NCI-H1694 (cell line): Measurements from ENCODE around the gene DNAJC27.

Source experiments
- DNase-seq: peaks from one replicate; lab custom pipeline; 2025; lab: John Stamatoyannopoulos, UW

DNAJC27 gene

DNA sequence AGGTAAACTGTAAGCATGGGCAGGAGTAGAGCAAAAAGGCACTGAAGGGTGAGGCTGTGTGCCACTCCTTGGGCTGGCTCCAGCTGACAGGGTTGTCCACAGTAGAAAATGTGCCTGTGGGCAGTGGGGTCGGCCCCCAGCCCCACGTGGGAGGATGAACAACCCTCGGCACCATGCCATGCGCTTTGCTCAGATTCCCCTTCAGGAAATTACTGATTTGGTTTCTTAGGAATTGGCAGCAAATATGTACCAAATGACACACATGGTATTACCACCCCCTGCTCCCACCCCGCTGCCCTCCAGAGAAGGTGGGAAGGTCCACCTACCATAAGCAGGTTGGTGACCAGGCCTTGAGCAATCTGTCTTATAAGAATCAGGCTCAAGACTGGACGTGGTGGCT lies 65.3 kb downstream of the DNAJC27 start:
- DNase-seq: no peak

DNA sequence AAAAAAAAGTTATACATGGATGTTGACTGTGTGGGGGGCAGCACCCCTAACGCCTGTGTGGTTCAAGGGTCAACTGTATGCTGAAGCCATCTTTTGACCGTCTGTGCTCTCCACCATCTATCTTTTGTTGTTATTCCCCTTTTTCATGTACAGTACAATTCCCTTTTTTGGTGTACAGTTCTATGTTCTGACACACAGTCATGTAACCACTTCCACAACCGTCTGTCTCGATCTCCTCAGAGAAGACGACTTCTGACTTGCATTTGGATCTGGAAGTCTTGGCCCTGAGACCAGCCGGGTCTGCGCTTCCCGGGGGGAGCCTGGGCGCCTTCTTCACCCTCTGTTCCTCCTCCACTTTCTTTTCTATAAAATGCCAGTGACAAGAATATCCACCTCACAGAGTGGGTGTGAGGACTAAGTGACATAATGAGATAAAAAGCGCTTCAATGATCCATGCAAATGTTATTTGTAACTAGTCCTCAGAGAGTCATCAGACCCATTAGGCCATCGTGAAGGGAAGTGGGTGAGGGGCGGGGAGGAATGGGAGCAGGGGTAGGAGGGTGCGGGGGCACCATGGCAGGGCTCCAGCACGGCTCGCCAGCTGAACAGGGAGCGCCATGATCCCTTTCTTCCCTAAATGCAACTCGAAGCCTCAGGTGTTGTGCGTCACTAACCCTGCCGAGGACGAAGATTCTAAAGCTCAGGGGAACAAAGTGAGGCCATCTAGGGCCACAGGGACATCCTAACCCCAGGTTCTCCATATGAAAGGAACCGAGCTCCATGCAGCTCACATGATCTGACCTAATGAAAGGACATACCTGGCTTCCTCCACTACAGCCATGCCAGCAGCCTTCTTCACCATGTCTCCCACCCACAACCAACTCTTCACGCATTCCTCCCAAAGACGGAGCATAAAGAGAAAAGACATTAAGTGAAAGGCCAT lies 68.3 kb downstream of the DNAJC27 start:
- no peak for DNase-seq

GRCh38 chr2:24899361-24899910 lies 72.3 kb downstream of the DNAJC27 start:
- no peak for DNase-seq

DNA sequence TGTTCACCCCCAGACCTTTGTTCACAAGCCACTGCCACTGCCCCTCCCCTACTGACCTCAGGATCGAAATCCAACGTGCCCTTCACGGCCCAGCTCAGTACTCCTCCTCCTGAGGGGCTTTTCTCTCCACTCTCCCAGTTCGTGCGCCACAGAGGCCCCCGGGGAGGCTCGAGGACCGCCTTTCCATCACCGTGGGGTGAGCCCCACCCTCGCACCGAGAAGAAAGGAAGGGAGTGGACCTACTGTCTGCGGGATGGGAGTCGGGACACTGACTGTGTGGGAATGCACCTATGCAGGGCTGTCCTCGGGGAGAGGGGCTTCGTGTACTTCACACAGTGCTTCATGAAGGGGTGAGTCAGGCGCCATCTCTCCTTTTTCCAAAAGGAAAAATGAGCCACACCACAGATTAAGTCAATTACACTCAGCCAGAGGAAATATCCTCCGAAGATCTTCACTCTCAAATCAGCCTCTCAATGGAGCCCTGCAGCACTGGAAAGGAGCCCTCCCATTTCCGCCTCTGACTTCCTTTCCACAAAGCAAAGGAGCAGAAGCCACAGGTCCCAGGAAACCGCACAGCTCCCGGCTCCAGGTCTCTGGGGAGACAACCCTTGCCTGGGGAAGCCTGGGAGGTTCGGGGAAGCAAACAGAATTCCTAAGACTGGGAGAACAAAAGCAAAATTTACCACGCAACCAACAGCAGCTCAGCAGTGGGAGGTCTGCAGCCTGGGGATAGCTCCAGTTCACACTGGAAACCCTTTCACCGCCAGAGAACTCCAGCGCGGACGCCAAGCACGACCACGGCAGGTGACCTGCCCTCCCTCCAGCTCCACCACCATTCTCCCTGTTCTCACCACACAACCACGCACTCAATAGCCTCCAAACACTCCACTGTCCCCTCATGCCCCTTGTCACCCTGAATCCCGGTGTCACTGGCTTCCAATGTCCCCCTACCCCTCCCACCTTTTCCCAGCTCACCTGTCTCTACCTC lies 73.3 kb downstream of the DNAJC27 start:
- no peak for DNase-seq

- DNase-seq: no peak
These were observed 77.0 kb downstream of the DNAJC27 start for GRCh38 chr2:24894750-24895149.

- no peak for DNase-seq
These were observed 77.8 kb downstream of the DNAJC27 start for GRCh38 chr2:24893934-24894333.
